ENCODE results near the gene NUP42. TPM values are rescaled to one million over a fixed set of nuclear protein-coding genes. Genes with fewer than 3 reads are reported as not detected.

The NUP42 gene
- polyA plus RNA-seq, 1 donor (not counting 4 experiments of a cell fraction or from before 2014, with no cell fraction given) = 34.2 TPM

DNA sequence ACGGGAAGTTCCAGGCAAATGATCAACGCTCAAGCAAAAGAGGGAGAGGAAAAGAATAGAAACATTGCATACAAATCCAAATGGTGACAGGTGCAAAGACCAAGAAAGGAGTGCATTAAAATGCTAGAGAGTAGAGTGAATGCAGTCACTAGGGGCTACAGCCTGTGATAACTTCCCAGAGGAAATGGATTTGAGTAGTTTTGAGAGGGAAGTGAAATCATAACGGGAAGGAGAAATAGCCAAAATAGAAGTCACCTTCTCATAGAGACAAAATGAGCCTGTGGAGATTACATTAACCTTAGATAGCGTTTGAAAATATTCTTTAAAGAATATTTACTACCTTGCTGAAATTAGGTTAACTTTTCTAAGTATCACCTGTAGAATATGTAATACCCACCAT lies 26.5 kb downstream of the NUP42 start:
- peaks cover 16% of the 10 kb centered on the region for H3K4me1 ChIP-seq (ENCODE audit: control insufficient read depth, extremely low read depth, insufficient read depth, low read length)
- no peaks in the 10 kb centered on the region for H3K79me2 ChIP-seq (ENCODE audit: control insufficient read depth, insufficient read depth, low read length)
- no peak overlapping the region for H3K27ac ChIP-seq (ENCODE audit: control insufficient read depth, insufficient read depth, low read length)
- H3K27me3 ChIP-seq (ENCODE audit: control insufficient read depth, extremely low read depth, insufficient read depth, low read length) = no peaks in the 10 kb centered on the region
- dilution Hi-C loops (cut with MboI; ENCODE audit: extremely low pct_ligation_motif_present, low sequenced_read_pairs) = no loop called here
- no peaks in the 10 kb centered on the region for H3K36me3 ChIP-seq (ENCODE audit: control insufficient read depth in 2 of 2, extremely low read depth in 1 of 2, insufficient read depth in 2 of 2, low read length in 2 of 2)
- no peak overlapping the region for H2AFZ ChIP-seq (ENCODE audit: control insufficient read depth, low read length)
- FAIRE-seq = no peak
- TF ChIP-seq EZH2 (IDR thresholded peaks at IDR 0.05; ENCODE audit: low read length) = no peak
- TF ChIP-seq, protein P1, sequence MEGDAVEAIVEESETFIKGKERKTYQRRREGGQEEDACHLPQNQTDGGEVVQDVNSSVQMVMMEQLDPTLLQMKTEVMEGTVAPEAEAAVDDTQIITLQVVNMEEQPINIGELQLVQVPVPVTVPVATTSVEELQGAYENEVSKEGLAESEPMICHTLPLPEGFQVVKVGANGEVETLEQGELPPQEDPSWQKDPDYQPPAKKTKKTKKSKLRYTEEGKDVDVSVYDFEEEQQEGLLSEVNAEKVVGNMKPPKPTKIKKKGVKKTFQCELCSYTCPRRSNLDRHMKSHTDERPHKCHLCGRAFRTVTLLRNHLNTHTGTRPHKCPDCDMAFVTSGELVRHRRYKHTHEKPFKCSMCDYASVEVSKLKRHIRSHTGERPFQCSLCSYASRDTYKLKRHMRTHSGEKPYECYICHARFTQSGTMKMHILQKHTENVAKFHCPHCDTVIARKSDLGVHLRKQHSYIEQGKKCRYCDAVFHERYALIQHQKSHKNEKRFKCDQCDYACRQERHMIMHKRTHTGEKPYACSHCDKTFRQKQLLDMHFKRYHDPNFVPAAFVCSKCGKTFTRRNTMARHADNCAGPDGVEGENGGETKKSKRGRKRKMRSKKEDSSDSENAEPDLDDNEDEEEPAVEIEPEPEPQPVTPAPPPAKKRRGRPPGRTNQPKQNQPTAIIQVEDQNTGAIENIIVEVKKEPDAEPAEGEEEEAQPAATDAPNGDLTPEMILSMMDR (optimal IDR thresholded peaks at IDR 0.05 in 1 of 3, IDR thresholded peaks at IDR 0.05 in 1 of 3, conservative IDR thresholded peaks at IDR 0.05 in 1 of 3; ENCODE audit: extremely low read depth in 1 of 3, insufficient read depth in 2 of 3, low read length in 3 of 3) = no peak
- H3K9me1 ChIP-seq (ENCODE audit: control insufficient read depth, extremely low read depth, insufficient read depth, low read length) = no peaks in the 10 kb centered on the region
- H3K4me3 ChIP-seq (ENCODE audit: control insufficient read depth in 2 of 3, extremely low read depth in 1 of 3, insufficient read depth in 2 of 3, low read depth in 1 of 3, low read length in 3 of 3) = no peak overlapping the region
- no peak overlapping the region for H3K4me2 ChIP-seq (ENCODE audit: control insufficient read depth, extremely low read depth, insufficient read depth, low read depth, low read length)
- DNase-seq (ENCODE audit: low read depth, low spot score) = no peak
- no peaks in the 10 kb centered on the region for H3K9me3 ChIP-seq (ENCODE audit: control insufficient read depth, low read depth, low read length)
- H4K20me1 ChIP-seq (ENCODE audit: control insufficient read depth, extremely low read depth, insufficient read depth, low read length) = no peaks in the 10 kb centered on the region
- H3K9ac ChIP-seq (ENCODE audit: control insufficient read depth, extremely low read depth, insufficient read depth, low read length) = no peak overlapping the region

GRCh38 chr7:23210506-23210905 lies 28.7 kb downstream of the NUP42 start:
- no peaks in the 10 kb centered on the region for H3K9me3 ChIP-seq (ENCODE audit: control insufficient read depth, low read depth, low read length)
- no peak for TF ChIP-seq EZH2 (IDR thresholded peaks at IDR 0.05; ENCODE audit: low read length)
- TF ChIP-seq, protein P1 (optimal IDR thresholded peaks at IDR 0.05 in 1 of 3, IDR thresholded peaks at IDR 0.05 in 1 of 3, conservative IDR thresholded peaks at IDR 0.05 in 1 of 3; ENCODE audit: extremely low read depth in 1 of 3, insufficient read depth in 2 of 3, low read length in 3 of 3) = no peak
- peaks cover 16% of the 10 kb centered on the region for H3K4me1 ChIP-seq (ENCODE audit: control insufficient read depth, extremely low read depth, insufficient read depth, low read length)
- no peak overlapping the region for H2AFZ ChIP-seq (ENCODE audit: control insufficient read depth, low read length)
- dilution Hi-C loops (cut with MboI; ENCODE audit: extremely low pct_ligation_motif_present, low sequenced_read_pairs) = no loop called here
- H3K79me2 ChIP-seq (ENCODE audit: control insufficient read depth, insufficient read depth, low read length) = no peaks in the 10 kb centered on the region
- no peaks in the 10 kb centered on the region for H4K20me1 ChIP-seq (ENCODE audit: control insufficient read depth, extremely low read depth, insufficient read depth, low read length)
- H3K4me2 ChIP-seq (ENCODE audit: control insufficient read depth, extremely low read depth, insufficient read depth, low read depth, low read length) = no peak overlapping the region
- H3K9me1 ChIP-seq (ENCODE audit: control insufficient read depth, extremely low read depth, insufficient read depth, low read length) = no peaks in the 10 kb centered on the region
- no peaks in the 10 kb centered on the region for H3K27me3 ChIP-seq (ENCODE audit: control insufficient read depth, extremely low read depth, insufficient read depth, low read length)
- H3K9ac ChIP-seq (ENCODE audit: control insufficient read depth, extremely low read depth, insufficient read depth, low read length) = no peak overlapping the region
- DNase-seq (ENCODE audit: low read depth, low spot score) = no peak
- no peaks in the 10 kb centered on the region for H3K36me3 ChIP-seq (ENCODE audit: control insufficient read depth in 2 of 2, extremely low read depth in 1 of 2, insufficient read depth in 2 of 2, low read length in 2 of 2)
- FAIRE-seq = no peak
- no peak overlapping the region for H3K27ac ChIP-seq (ENCODE audit: control insufficient read depth, insufficient read depth, low read length)
- H3K4me3 ChIP-seq (ENCODE audit: control insufficient read depth in 2 of 3, extremely low read depth in 1 of 3, insufficient read depth in 2 of 3, low read depth in 1 of 3, low read length in 3 of 3) = no peak overlapping the region

Measured in keratinocyte (primary cell).